HS-5 (cell line): Measurements from ENCODE around the gene GRHPR.

Experiments
- DNase-seq: peaks from one replicate; pipeline ENCODE4 v3.0.0-alpha.2; 2012; ENCODE audit warnings: low read depth

GRHPR gene

GRCh38 chr9:37398464-37399025, 24.0 kb upstream of the GRHPR start:
- DNase-seq: no peak

- DNase-seq: no peak
Measured at GRCh38 chr9:37399336-37399735, 23.2 kb upstream of the GRHPR start.

- no peak for DNase-seq
Measured at GRCh38 chr9:37404590-37404989, 17.9 kb upstream of the GRHPR start.

- DNase-seq: no peak
Measured at GRCh38 chr9:37405350-37405749, 17.1 kb upstream of the GRHPR start.

GRCh38 chr9:37405764-37406380, 16.6 kb upstream of the GRHPR start:
- no peak for DNase-seq

- no peak for DNase-seq
Measured at GRCh38 chr9:37406603-37407401, 15.7 kb upstream of the GRHPR start.

GRCh38 chr9:37407468-37407867, 15.0 kb upstream of the GRHPR start:
- DNase-seq: no peak

- no peak for DNase-seq
Measured at GRCh38 chr9:37408933-37409710, 13.4 kb upstream of the GRHPR start.

- no peak for DNase-seq
Measured at GRCh38 chr9:37410354-37410861, 12.1 kb upstream of the GRHPR start.

GRCh38 chr9:37410969-37411785, 11.3 kb upstream of the GRHPR start:
- no peak for DNase-seq

GRCh38 chr9:37412431-37413151, 9.9 kb upstream of the GRHPR start:
- no peak for DNase-seq

- no peak for DNase-seq
Measured at GRCh38 chr9:37413311-37413710, 9.2 kb upstream of the GRHPR start.

GRCh38 chr9:37414503-37414943, 8.0 kb upstream of the GRHPR start:
- DNase-seq: no peak

GRCh38 chr9:37415011-37415719, 7.3 kb upstream of the GRHPR start:
- peak; percentile 64 for DNase-seq

GRCh38 chr9:37417252-37417803, 5.2 kb upstream of the GRHPR start:
- no peak for DNase-seq

GRCh38 chr9:37417857-37418618, 4.5 kb upstream of the GRHPR start:
- DNase-seq: no peak

GRCh38 chr9:37419204-37419603, 3.3 kb upstream of the GRHPR start:
- no peak for DNase-seq

- DNase-seq: no peak
Measured at GRCh38 chr9:37420271-37421215, 2.0 kb upstream of the GRHPR start.
